Aorta (tissue), 5 donors: ENCODE measurements around the gene GRIN3A. TPM values are rescaled to one million over a fixed set of nuclear protein-coding genes. Genes with fewer than 3 reads are reported as not detected.

Experiments
- ATAC-seq: fragments of 200-7000 bp; cut with Tn5 transposase; one replicate; pipeline ENCODE4 v1.9.1; 2022; ENCODE audit warnings: moderate library complexity; ENCODE audit not compliant: low FRiP score
- DNase-seq, 2 donors: peaks; one replicate each; pipeline ENCODE4 v3.0.0-alpha.2; 2020
- H3K27ac ChIP-seq, 2 donors: one replicate each; pipeline ENCODE4 v1.5.1; 2013; ENCODE audit warnings: low read length in 2 of 2, mild to moderate bottlenecking in 2 of 2, moderate library complexity in 2 of 2, control low read depth in 1 of 2, inconsistent platforms in 1 of 2, low read depth in 1 of 2
- H3K27me3 ChIP-seq, 2 donors: one replicate each; pipeline ENCODE4 v1.6.1; 2013; ENCODE audit warnings: control low read depth in 1 of 2, low read length in 1 of 2, mild to moderate bottlenecking in 1 of 2, moderate library complexity in 1 of 2; ENCODE audit not compliant: insufficient read depth in 2 of 2, control insufficient read depth in 1 of 2
- H3K36me3 ChIP-seq, 2 donors: one replicate each; pipeline ENCODE4 v1.6.1; 2013; ENCODE audit warnings: control low read depth in 1 of 2, low read length in 1 of 2, mild to moderate bottlenecking in 1 of 2; ENCODE audit not compliant: insufficient read depth in 2 of 2, control insufficient read depth in 1 of 2
- H3K4me1 ChIP-seq, 2 donors: one replicate each; pipeline ENCODE4 v1.6.1; 2013; ENCODE audit warnings: low read length in 2 of 2, control low read depth in 1 of 2, mild to moderate bottlenecking in 1 of 2, moderate library complexity in 1 of 2; ENCODE audit not compliant: insufficient read depth in 2 of 2, control insufficient read depth in 1 of 2
- H3K4me3 ChIP-seq, 2 donors: one replicate each; pipeline ENCODE4 v1.5.1; 2013; ENCODE audit warnings: low read length in 2 of 2, control low read depth in 1 of 2, mild to moderate bottlenecking in 1 of 2
- H3K9me3 ChIP-seq: one replicate; pipeline ENCODE4 v1.6.1; 2013; ENCODE audit warnings: mild to moderate bottlenecking, low read length; ENCODE audit not compliant: control insufficient read depth
- WGBS, 2 donors: extraction: QIAGEN DNeasy Blood & Tissue Kit; methylation state at CpG; one replicate each; pipeline ENCODE4 v1.1.7; 2013; 5-methylcytosine and 5-hydroxymethylcytosine counted together
- intact Hi-C, 2 donors: fragments of 100-400 bp; cut with DNase I; formaldehyde crosslinking; loops; one replicate each; pipeline versions ENCODE4 v1.14.2 to v1.15.0; 2022
- polyA plus RNA-seq, 2 donors: library from polyadenylated mRNA; stranded (reverse); fragments of 200-250 nt; gene quantifications; one replicate each; pipeline ENCODE4 v1.2.3, GENCODE V29; 2013
- total RNA-seq, 2 donors: library from RNA; stranded (reverse); fragmentation: NEBNext Ultra II Directional; extraction: Animal tissue kit (Norgen Biotek cat#: 25700); gene quantifications; one replicate each; pipeline ENCODE4 v1.2.1, GENCODE V29; 2021
- donor health status: healthy with polysubstance abuse.
- donor health status: Bipolar disorder and iron deficiency.
- donor health status: DM: no; HTN: no; CAD: no.
- donor health status: DM: no; HTN: no; CAD: no.
- donor health status: DM: yes; HTN: yes; CAD: no.

The GRIN3A gene
- total and polyA plus RNA-seq, 4 donors = 0.13 to 0.33 TPM; not detected in 2

- Histone ChIP-seq H3K4me3 (no peak overlapping the region), H3K4me1 (no peaks in the 10 kb centered on the region), H3K27me3 (no peaks in the 10 kb centered on the region), H3K9me3 (no peaks in the 10 kb centered on the region), H3K36me3 (no peaks in the 10 kb centered on the region), H3K27ac (no peak overlapping the region)
- no peak for ATAC-seq
- DNase-seq = no peak
- intact Hi-C loops = no loop called here
- 80 to 83% methylated on average over 6 of the region's 6 CpGs for WGBS, 2 donors
Observed at GRCh38 chr9:101524371-101524770, 214.1 kb downstream of the GRIN3A start.

Other genes with a start within 250 kb of the GRIN3A start
- 10 to 100 TPM; 41.3 to 48.1 TPM for gene RNF20, start 204.8 kb downstream of the GRIN3A start, total RNA-seq
- 10 to 100 TPM; 11.0 to 24.0 TPM for gene RNF20, start 204.8 kb downstream of the GRIN3A start, polyA plus RNA-seq
- not detected for gene PPP3R2, start 143.7 kb downstream of the GRIN3A start, total RNA-seq
- gene PPP3R2, start 143.7 kb downstream of the GRIN3A start, polyA plus RNA-seq = not detected